Astrocyte (in vitro differentiated cells and primary cell): ENCODE results near the gene CILP2.

Source experiments
- EZH2 ChIP-seq: IDR thresholded peaks from 2 replicates; pipeline ENCODE4 v1.6.1; 2012; ENCODE audit warnings: mild to moderate bottlenecking, low read length, inconsistent platforms; ENCODE audit not compliant: insufficient read depth
- TF ChIP-seq, protein P1 (sequence below): IDR thresholded peaks from 2 replicates; pipeline ENCODE4 v1.5.1; 2011; ENCODE audit warnings: low read depth, mild to moderate bottlenecking, inconsistent platforms, low read length, moderate library complexity; ENCODE audit not compliant: insufficient read depth

DNA sequence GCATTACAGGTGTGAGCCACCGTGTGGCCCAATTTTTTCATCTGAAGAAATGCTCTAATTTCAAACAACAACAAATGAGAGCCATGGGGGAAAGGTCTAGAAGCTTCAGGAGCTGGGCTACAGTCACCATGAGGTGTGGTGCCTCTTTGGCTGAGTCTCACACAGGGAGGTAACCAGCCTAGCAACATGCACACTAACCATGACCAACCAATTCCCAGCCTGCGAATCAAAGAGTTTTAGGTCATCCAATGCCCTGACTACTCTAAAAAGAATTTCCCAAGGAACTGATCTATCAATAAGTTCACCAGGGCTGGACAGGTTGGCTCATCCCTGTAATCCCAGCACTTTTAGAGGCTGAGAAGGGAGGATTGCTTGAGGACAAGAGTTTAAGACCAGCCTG is 50.5 kb downstream of the CILP2 start:
- TF ChIP-seq, protein P1, sequence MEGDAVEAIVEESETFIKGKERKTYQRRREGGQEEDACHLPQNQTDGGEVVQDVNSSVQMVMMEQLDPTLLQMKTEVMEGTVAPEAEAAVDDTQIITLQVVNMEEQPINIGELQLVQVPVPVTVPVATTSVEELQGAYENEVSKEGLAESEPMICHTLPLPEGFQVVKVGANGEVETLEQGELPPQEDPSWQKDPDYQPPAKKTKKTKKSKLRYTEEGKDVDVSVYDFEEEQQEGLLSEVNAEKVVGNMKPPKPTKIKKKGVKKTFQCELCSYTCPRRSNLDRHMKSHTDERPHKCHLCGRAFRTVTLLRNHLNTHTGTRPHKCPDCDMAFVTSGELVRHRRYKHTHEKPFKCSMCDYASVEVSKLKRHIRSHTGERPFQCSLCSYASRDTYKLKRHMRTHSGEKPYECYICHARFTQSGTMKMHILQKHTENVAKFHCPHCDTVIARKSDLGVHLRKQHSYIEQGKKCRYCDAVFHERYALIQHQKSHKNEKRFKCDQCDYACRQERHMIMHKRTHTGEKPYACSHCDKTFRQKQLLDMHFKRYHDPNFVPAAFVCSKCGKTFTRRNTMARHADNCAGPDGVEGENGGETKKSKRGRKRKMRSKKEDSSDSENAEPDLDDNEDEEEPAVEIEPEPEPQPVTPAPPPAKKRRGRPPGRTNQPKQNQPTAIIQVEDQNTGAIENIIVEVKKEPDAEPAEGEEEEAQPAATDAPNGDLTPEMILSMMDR: no peak
- no peak for TF ChIP-seq EZH2
